Left renal cortex interstitium (tissue), 4 donors: ENCODE measurements around the gene SOX6. TPM values are rescaled to one million over a fixed set of nuclear protein-coding genes. Genes with fewer than 3 reads are reported as not detected.

Source experiments
- DNase-seq, 4 donors: peaks; one replicate each; pipeline ENCODE4 v3.0.0-alpha.2; 2013; ENCODE audit warnings: low read depth in 4 of 4, low spot score in 2 of 4, missing footprints in 1 of 4
- polyA plus RNA-seq, 4 donors: library from polyadenylated mRNA; unstranded; fragments of 120-200 nt; gene quantifications; one replicate each; pipeline ENCODE4 v1.2.1, GENCODE V29; 2013; ENCODE audit not compliant: insufficient read length in 4 of 4

SOX6 gene
- polyA plus RNA-seq, 4 donors: 17.2 to 23.3 (median 21.4) TPM

- DNase-seq: no peak
These were observed 9.4 kb upstream of the SOX6 start for GRCh38 chr11:16365581-16366228.

DNA sequence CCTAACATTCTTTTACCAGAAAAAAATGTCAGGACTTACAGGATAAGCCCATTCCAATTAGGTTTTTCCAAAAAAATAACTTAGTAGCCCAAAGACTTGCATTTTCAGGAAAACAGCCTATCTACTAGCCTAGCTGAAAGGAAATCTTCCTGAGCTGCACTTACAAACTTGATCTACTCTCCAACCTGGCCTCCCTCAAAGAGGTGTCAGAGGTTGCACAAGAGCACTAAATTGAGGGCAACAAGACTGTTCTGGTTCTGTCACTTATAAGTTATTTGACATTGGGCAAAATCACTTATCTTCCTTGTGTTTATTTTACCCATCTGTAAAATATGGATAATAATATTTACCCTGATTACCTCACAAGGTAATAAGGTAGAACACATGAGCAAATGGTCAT, 7.9 kb upstream of the SOX6 start:
- DNase-seq: no peak

DNA sequence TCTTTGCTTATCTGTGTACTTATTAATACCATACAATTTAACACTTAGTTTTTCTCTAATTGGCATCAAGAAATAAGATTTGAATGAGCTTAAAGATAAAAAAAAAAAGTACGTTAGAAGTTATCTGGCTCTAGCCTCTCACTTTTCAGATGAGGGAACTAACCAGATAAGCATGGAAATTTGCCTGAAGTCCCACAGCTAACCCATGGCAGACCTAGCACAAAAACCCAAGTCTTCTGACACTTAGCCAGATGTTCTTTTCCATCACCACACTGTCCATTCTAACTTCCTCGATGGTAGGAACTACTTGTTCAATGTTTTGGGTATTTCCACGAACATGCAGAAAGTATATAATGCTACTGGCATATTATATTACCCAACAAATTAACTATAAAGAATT, 7.4 kb upstream of the SOX6 start:
- DNase-seq: no peak

GRCh38 chr11:16361108-16361865, 4.9 kb upstream of the SOX6 start:
- DNase-seq: no peak

DNA sequence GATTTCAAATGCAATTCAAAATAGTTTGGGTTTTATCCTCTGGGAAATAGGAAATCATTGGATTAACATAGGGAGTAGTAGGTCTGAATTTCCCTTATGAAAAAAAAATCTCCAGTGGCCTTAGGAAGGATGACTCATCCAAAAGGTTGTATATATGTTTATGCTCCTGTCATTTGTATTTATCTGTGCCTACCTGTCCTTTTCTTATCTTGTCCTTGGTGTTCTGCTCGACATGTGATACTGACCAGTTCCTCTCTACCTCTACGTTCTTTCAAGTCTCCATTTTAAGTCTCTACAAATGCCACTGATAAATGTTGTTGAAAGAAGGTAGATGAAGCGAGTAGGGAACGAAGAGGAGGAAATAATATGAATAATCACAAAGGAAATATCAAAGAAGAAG, 3.0 kb upstream of the SOX6 start:
- DNase-seq: no peak

- DNase-seq: no peak
These were observed 2.4 kb upstream of the SOX6 start for GRCh38 chr11:16358726-16359125.

DNA sequence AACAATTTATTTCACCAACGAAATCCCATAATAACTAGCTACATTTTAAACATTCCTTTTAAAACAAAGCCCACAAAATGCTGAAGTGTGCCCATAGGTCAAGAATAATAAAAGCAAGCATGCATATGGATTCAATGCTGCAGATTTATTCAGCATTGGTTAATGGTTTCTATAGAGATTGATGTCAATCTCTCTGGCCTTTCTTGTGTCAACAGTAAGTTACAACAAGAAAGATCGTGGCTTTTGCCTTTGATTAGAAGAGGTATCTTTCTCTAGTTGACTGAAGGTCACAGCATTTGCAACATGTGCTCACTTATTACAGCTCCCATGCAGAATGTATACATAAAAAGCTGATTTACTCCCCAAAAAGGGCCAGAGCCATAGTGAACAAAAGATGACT, 1.4 kb upstream of the SOX6 start:
- DNase-seq: no peak

GRCh38 chr11:16356761-16357393, 531 bp upstream of the SOX6 start:
- no peak for DNase-seq

GRCh38 chr11:16352707-16353106, 3.6 kb downstream of the SOX6 start:
- DNase-seq: no peak

GRCh38 chr11:16350125-16350524, 6.2 kb downstream of the SOX6 start:
- no peak for DNase-seq

GRCh38 chr11:16347928-16348685, 8.2 kb downstream of the SOX6 start:
- no peak for DNase-seq

- no peak for DNase-seq
These were observed 9.4 kb downstream of the SOX6 start for GRCh38 chr11:16346975-16347374.

DNA sequence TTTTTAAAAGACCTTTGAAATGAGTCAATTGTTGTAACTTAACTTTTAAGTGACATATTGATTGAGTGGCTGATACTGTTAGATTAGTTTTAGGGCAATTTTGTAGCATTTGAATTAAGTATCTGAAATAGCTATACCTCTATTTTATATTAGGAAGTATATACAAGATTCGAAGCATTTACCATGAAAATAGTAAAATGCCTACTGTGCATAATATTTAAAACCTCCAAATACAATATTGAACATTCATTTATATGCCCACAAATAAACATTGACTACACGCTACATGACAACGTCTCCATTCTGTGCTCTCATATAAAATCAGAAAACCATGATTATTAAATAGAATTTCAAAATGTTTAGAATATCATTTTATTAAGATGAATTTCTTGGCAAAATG, 14.5 kb downstream of the SOX6 start:
- no peak for DNase-seq

DNA sequence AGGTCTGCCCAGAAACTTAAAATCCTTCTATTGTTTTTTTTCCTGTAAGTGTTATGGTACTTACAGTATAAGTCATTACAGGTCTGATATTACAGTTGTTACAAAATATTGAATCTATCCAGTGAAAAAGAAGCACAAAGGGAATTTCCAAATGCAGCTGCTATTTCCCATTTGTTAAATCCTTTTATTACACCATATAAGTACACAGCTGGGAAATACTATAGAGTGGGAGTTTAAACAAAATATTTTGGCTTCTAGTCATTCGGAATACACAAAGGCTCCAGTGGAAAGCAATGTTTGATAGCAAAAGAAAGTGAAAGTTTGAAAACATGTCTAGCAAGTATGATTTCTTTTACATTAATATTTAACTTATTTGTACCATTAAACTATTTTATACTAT, 18.0 kb downstream of the SOX6 start:
- DNase-seq: no peak

DNA sequence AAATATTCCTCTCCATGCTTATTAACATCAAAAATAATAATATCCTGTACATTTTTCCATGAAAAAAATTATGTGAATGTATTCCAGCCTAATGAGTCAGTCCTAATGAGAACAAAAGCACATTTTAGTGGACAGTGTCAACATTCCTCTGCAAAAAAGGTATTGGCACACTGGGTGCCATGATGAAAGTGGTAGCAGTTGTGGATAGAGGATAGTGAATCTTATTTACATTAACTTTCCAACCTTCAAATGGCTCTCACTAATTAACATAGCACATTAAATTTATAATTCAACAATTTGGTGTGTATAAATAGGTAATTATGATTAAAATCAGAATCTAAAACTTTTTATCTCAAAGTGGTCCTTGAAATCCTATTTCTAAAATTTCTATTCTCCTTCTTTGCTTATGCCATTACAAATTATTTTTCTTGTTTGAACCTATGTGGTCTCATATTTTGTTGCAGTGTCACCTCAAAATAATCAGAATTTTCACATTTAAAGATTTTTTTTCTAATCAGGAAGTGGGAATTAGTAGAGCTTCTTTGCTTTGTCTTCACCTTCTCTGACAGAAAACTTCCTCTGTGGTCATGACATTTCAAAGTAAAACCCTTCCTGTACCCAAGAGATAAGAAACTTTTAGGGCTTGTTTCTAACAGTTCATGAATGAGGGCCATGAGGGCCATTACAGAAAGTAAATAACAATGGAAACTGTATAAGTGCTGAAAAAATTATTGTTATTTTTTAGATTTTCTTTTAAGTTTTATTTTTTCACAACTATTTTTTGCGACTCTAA, 18.7 kb downstream of the SOX6 start:
- no peak for DNase-seq

GRCh38 chr11:16336721-16337120, 19.6 kb downstream of the SOX6 start:
- no peak for DNase-seq

GRCh38 chr11:16336204-16336603, 20.1 kb downstream of the SOX6 start:
- no peak for DNase-seq

GRCh38 chr11:16335236-16335962, 20.9 kb downstream of the SOX6 start:
- DNase-seq: no peak

- DNase-seq: no peak
These were observed 29.6 kb downstream of the SOX6 start for GRCh38 chr11:16326679-16327297.
